ENCODE measurements around the gene CHID1.

The CHID1 gene

DNA sequence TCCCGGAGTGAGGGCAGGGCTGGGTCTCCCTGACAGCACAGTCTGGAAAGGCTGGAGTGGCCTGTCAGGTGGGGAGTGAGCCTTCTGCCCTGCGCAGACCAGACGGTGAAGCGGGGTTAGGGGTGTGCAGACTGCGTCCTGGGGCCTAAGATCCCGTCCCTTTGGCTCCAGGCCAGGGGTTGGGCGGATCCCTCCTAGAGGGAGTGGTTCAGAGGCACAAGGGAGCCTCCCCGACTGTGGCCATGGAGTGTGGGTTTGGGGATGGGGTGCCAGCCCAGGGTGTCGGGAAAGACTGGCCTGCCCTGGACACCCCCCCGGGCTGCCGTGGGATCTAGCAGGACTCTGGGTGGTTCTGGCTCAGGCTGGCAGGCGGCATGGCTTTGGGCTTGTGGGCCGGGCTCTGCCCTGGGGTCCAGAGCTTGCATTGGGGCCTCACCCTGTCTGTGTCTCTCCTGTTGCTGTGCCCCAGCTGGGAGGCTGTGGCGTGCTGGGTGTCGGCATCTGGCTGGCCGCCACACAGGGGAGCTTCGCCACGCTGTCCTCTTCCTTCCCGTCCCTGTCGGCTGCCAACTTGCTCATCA, 48.4 kb downstream of the CHID1 start:
- DNase-seq, result peak; percentile 44

DNA sequence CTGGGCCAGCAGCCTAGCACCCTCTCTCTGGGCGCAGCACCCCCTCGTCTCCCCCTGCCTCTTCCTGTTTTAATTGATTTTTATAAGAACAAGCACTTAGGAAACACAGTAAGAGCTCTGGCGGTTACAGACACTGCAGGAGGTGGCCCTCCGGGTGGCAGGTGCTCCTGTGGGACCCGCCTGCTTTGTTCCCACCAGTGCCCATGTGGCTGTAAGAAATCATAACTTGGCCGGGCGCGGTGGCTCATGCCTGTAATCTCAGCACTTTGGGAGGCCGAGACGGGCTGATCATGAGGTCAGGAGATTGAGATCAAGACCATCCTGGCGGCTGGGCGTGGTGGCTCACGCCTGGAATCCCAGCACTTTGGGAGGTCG, 49.5 kb downstream of the CHID1 start:
- DNase-seq, result no peak

DNA sequence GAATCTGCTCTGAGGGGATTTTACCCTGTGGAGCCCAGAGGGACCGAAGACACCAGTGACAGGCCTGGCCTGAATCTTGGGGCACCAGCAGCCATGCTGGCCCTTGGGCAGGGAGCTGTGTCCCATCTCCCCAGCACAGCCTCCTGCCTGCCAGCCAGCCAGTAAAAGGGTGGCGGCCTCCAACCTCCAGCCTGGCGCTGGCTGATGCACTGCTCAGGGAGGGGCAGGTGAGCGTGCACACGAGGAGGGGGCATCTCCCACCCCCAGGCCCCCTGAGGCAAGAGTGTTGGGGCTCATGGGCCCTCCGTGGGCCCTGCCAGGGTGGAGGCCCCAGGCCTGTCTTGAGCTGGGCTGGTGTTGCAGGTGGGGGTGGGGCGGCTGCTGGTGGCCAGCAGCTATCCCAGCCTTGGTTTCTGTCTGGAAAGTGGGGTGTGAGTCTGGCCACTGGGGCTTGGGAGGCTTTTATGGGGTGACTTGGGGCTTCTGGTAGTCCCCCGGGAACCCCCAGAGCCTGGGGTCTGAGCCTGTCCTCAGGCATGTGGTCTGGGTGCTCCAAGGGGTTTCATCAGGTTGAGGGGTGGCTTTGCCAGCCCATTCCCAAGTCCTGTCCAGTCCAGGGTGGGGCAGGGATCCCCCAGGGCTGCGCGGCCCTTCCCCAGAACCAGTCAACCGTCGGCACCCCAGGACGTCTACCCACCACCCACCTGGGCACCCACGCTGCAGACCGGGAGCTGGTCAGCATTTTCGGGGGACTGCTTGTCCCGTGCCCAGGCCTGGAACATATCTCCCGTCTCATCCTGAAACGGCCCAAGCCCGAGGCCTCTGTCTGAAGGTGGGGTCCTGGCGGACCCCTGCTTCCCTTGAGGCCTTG, 50.1 kb downstream of the CHID1 start:
- DNase-seq, result no peak

DNA sequence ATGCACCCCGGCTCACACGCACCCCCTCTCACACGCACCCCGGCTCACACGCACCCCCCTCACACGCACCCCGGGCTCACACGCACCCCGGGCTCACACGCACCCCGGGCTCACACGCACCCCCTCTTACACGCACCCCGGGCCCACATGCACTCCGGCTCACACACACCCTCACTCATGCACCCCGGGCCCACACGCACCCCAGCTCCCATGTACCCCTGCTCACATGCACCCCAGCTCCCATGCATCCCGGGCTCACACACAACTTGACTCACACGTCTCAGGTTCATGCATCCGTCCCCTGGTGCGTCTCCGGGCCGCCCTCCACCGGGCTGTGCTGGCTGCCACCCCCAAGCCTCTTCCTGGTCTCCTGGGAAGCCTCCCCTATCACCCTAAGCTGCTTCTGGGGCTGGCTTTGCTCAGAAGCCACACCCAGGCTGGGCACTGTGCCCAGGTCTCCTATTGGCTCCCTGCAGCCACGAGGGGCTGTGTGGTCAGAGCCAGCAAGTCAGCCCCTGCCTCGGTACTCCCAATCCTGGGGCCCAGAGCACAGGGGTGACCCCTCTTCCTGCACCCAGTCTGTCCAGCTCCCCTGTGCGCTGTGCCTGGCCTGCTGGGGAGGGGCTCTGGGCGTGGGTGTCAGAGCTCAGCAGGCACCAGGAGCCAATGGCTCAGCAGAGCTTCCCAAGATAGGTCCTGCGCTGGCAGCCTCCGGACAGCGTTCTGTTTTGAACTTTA, 51.0 kb downstream of the CHID1 start:
- peak; percentile 58 for DNase-seq

DNA sequence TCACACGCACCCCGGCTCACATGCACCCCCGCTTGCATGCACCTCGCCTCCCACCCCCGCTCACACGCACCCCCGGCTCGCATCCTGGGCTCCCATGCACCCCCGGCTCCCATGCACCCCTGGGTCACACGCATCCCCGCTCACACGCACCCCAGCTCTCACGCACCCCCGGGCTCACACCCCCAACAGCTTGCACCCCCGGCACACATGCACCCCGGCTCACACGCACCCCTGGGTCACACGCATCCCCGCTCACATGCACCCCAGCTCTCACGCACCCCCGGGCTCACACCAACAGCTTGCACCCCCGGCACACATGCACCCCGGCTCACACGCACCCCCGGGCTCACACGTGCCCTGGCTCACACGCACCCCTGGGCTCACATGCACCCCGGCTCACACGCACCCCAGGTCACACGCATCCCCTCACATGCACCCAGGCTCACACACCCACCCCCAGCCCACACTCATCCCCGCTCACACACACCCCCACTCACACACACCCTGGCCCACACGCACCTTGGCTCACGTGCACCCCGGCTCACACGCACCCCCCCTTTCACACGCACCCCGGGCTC, 51.8 kb downstream of the CHID1 start:
- no peak for DNase-seq

DNA sequence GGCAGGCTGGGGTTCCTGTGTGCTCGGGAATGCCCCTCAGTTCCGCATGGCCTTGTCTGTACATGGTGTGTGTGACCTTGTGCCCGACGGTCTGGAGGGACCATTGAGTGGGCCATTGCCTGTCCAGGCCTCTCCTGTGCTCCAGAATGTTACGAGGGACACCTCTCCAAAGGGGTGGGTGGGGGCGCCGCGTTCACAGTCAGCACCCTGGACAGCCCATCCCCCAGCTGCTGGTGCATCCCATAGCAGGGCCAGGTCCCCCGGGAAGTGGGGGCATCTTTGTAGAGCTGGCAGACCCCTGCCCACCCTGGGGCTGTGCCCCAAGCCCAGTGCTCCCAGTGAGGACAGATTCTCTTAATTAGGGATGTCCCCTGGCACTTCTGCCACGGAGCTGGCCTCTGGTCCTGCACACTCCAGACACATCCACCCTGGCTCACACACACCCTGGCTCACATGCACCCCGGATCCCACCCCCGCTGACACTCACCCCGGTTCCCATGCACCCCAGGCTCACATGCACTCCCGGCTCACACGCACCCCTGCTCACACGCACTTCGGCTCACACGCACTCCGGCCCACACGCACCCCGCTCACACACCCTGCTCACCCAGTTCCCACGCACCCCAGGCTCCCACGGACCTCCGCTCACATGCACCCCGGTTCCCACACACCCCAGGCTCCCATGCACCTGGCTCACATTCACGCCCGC, 52.4 kb downstream of the CHID1 start:
- DNase-seq, result no peak

DNA sequence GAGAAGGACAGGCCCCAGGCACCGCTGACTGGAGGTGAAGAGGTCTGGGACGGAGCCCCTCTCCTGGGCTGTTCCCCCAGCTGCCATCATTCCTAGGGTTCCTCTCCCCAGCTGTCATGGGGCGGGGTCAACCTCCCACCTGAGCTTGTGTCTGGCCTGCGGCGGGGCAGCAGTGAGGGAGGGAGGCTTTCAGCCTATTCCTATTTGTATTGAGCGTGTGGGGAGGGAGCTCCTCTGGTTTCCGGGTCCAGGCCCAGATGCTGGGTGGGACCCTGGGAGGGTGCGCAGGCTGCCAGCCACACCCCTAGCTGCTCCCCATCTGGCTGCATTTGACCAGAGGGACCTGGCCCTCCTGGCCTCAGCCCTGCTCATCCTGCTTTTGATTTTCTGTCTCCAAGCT, 54.2 kb downstream of the CHID1 start:
- no peak for DNase-seq

DNA sequence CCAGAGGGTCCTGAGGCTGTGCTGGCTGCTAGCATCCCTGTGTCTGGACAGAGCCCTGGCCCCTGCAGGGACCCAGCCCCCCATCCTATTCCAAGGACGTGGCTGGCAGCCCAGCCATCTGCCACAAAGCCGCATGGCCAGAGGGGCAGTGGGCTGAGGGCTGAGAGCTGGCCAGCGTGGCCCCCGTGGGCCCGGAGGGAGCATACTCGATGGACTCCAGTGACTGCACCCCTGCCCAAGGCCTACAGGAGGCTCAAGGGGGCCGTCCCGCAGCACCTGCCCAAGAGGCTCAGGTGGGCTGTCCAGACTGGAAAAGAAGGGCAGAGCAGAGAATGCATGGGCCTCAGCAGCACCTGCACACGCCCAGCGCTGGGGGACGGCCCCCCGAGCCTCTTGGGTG, 54.8 kb downstream of the CHID1 start:
- DNase-seq, result no peak

DNA sequence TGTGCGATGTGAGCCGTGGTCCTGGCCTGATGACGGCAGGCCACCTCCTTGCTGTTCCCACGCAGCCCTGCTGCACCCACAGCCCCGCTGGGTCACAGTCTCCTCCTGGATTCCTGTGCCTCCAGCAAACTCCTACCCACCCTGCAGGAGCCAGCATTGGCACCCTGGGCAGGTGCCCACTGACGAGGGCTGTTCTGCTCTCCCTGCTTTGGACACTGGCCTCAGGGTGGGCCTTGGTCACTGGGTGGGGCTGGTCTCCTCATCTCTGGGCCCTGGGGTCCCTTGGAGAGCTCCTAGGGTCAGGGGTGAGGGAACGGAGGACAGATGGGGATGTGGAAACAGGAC, 55.3 kb downstream of the CHID1 start:
- DNase-seq, result no peak

DNA sequence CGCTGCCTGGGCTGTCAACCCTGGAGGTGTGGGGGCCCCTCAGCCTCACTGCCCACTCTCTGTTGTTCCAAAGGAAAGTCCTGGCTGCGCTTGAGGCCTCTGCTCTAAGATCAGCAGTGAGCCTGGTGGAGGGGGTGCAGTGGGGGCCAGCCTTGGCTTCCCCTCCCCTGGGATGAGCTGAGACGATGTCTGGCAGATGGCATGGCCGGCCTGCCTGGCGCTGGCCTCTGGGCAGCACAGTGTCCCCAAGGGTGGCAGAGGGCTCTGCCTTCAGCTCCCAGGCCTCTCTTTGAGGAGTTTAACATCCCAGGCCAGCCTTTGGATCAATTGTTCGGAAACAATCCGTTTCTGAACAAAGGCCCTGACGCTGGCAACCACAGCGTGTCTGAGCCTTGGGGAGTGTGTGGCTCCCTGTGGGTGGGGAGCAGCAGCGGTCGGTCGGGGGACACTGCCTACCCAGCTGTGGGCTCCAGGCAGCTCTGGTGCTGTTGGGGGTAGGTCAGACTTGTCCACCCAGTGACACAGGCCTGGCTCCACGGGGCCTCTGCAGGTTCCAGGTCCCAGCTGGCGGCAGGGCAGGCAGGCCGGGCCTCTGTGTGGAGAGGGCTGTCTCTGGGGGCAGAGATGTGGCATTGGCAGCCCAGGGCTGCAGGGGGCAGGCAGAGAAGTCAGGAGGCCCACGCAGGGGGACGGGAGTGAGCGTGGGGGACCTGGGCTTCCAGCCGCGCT, 55.8 kb downstream of the CHID1 start:
- no peak for DNase-seq

DNA sequence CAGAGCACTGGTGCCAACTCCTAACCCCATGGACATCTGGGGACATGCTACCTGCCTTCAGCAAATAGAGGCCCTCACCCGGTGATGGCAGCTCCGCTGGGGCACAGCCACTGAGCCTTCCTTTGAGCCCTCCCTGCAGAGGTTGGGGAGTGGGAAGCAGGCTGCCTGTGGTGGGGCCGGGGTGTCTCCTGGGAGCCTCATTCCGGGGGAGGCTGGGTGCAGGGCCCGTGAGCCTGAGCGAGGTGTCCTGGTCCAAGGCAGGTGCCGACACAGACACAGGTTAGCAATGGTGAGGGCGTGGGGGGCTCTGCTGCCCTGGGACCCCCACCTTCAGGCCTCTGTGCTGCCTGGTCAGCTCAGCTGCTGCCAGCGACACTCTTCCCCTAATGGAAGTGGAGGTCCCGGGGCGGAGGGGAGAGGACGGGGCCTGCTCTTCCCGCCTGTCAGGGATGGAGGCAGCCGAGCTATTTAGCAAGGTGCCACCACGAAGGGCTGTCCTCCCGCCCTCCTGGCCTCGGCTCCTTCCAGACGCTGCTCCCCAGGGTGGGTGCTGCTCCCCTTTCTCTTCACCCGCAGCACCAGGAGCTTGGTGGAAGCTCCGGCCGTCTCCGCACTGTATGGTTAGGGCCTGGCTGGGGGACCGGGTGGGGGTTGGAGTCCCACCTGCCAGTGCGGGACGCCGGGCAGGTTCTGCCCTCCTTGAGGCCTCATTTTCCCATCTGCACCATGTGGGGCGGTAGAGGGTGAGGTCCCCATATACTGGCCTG, 56.7 kb downstream of the CHID1 start:
- DNase-seq, result no peak

DNA sequence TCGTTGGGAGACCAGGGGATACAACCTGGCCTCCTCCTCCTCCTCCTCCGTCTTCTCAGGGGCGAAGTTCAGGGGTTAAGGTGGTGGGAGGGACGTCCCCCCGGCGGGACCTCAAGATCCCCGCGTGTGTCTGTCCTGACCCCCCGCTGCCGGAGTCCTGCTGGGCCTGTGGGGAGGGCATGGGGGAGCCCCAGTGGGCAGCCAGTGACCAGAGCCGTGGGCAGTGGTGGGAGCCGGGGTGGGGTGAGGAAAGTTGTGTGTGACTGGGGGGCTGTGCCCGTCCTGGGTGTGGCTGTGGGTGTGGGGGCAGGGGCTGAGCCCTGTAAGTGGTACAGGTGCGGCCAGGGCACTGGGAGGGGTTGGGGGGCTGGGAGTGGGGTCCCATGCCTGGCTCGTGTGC, 57.8 kb downstream of the CHID1 start:
- no peak for DNase-seq

DNA sequence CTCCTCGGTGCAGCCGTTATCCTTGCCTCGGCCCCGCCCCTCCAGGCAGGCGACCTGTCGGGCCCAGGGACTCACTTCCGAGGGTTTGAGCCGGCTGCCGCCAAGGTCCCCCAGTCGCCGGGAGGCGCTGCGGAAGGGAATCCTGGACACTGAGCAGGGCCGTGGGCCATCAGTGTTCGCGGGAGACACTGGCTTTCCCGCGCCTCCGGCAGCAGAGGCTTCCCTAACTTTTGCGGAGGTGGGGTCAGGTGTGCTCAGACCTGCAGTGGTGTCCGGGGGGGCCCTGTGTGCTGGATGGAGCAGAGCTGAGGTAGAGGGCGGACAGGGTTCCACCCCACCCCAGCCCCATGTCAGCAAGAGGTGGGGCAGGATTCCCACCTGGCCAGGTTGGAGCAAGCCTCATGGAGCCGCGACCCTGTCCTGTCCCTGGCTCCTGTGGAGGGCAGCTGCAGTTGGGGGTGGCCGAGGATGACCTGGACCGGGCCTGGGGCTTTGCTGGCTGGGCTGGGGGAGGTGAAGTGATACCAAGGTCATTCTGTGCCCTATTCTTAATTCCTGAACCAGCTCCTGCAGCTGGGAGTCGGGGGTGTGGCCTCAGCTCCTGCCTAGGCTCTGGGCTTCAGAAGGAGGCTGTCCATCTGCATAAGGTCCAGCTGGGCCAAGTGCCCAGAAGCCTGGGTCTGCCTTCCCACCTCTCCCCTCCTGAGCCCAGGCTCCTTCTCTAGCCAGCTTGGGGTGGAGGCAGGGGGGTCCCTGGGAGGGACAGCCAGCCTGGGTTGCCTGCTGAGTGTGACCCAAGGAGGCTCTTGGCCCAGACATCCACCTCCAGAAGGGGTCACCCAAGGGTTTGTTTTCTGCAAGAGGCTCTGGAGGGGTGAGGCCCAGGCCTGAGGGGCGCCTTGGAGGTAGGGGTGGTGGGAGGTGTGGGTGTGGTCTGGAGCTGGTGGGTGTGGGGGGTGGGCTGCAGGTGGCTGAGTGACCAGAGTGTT, 59.5 kb downstream of the CHID1 start:
- DNase-seq, result peak; percentile 25

DNA sequence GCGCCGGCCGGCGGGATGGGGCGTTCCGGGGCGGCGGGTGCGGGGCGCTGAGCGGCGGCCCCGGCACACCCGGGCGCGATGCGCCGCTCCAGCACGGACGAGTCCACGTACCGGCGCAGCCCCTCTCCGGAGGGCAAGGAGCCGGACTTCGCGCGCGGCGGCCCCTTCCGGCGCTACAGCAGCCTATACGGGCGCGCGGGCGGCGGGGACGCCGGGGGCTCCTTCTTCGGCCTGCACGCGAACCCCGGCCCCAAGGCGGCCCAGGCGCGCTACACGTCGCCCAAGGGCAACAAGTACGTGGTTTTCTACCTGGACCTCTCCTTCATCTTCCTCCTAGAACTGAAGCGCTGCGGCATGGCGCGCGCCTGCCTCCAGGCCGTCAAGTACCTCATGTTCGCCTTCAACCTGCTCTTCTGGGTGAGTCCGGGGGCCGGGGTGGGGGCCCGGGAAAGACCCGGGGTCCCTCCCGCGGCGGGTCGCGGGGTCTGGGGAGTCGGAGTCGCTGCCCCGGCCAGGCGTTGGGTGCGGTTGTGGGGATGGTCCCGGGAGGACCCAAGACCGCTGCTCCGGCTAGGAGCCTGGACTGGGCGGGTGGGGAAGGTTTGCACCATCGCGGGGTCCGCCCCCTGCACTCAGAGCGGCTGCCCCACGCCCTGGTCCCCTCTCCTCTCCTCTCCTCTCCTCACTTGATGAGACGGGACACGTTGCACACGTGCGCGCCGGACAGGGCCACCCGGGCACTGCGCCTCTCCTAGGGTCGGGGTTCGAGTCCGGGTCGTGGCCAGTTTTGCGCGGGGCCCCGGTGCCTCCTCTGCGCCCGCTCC, 60.4 kb downstream of the CHID1 start:
- peak; percentile 68 for DNase-seq

DNA sequence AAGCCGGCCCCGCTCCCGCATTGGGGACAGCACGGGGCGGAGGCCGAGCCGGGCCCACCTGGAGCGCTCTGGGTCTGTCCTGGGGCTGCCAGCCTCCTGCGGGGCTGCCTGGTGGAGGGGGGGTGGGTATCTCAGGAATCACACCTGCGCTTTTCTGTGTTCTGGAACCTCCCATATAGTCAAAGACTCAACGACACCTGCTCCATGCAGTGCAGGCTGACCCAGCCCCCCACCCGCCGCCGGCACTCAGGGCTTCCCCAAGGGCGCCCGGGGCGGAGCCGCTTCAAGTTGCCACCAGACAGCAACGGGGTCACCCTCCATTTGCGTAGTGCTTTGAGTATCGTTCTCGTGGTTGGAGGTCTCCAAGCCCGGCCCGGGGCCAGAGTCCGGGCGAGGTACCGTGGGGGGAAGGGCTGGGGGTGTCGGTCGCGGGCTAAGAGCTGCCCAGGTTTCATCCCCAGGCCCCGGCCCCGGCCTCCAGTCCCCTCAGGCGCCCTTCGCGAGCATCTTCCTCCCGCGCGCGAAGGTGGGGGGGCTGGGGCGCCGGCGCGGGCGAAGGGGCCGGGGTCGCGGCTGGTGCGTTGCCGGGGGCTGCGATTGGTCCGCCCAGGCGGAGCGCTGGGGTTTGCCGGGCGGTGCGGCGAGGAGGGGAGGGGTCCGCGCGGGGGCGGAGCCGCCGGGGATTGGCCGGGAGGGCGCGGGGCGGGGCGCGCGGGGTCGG, 61.3 kb downstream of the CHID1 start:
- DNase-seq, result peak; percentile 63

DNA sequence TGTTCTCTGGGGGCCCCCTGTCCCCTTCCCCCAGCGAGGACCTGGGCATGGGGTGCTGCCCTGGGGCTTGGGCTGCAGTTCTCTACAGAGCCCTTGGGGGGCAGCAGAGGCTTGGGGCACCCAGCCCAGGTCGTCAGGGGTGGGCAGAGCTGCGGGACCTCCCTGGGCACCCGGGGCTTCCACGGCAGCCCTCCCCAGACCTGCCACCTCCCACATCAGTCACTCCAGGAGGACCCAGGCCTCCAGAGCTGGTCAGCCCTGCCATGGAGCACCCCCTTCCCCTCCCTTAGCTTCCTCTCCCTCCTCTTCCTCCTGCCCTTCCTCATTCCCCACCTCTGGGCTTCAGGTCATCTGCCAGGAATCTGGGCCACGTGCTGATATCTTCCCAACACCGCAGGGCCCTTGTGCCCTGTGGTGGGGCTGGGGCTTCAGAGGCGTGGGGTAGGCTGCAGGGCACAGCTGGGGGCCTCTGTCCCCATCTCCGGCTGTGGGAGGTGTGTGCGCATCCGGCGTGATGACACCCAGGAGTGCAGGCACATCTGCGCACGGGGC, 62.2 kb downstream of the CHID1 start:
- DNase-seq, result no peak

DNA sequence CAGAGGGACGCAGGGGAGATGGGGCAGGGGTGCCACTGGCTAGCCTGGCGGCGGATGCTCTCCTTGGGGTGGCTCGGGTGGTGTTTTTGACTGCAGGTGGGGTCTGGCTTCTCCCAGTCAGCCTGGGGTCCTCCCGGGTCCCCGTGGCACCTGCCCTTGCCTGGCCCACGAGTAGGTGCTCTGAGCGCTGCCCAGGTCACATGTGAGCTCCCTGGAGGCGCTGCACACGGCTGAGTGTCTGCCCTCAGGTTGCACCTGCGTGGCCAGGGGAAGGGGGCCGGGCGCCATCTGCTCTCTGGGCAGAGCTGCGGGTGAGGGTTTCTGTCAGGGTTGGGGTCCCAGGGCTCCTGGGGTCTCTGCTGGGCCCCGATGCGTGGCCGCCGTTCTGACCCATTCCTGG, 62.7 kb downstream of the CHID1 start:
- DNase-seq, result no peak

DNA sequence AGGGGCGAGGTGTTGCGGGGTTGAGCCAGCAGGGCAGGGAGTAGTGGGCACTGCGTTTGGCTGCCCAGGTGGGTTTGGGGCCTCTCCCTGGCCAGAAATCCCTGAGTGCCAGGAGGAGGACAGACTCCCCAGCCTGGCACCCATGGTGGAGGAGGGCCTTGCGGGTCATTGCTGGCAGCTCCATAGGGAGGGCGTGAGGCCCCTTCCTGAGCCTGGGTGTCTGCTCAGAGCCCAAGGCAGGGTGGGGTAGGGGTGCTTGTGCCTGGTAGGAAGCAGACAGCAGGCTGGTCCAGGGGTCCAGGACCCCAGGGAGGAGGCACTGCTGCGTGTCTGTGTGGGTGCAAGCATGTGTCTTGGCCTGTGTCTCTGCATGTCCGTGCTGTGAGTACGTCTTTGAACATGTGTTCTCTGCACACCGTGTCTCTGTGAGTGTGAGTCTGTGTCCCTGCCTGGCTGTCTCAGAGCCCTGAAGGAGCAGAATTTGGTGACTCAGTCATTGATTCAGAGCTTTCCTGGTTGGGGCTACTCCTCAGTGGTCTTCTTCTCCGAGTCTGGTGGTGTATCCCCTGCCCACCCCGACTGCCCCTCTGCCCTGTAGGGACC, 64.0 kb downstream of the CHID1 start:
- no peak for DNase-seq

Data from NCI-H526 treated with DMSO at 0.1 percent for 48 hours (cell line).